Hepatic stellate cell (primary cell): ENCODE data around the gene GPR161.
A peak's percentile ranks its signal among the peaks of the same experiment; 100 is the strongest.

Experiments used
- DNase-seq: peaks from one replicate; pipeline ENCODE4 v3.0.0; 2011; ENCODE audit warnings: low spot score

The GPR161 gene

DNA sequence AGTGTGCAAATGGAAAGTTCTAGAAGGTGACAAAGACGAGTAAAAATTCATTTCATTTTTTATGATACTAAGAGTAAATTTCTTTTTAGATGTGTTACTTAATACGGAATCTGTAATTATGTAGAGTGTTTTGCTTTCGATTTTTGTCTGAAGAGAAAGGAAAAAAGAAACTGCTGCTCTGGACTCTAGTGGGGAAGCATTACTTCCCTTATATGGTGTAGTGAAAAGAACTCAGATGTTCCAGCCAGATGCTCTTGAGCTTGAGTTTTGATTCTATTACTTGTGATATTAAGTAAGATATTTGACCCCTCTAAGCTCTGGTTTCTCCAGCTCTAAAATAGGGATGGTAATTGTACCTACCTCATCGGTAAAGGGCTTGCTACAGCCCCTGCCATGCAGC lies 12.2 kb upstream of the GPR161 start:
- no peak for DNase-seq

DNA sequence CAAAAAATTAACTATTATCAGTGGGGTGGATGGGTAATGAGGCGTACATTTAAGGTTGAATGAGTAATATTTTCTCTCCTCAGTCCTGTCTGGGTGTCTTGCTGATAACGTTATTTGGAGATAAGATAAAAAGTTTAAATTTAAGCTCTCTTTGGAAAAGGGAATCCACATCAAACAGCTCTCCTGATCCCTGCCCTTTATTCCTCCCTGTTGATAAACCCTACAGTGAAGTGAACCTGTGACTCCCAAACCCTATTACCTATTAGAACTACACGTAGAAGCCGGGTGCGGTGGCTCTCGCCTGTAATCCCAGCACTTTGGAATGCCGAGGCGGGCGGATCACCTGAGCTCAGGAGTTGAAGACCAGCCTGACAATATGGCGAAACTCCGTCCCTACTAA lies 9.9 kb upstream of the GPR161 start:
- DNase-seq = no peak

DNA sequence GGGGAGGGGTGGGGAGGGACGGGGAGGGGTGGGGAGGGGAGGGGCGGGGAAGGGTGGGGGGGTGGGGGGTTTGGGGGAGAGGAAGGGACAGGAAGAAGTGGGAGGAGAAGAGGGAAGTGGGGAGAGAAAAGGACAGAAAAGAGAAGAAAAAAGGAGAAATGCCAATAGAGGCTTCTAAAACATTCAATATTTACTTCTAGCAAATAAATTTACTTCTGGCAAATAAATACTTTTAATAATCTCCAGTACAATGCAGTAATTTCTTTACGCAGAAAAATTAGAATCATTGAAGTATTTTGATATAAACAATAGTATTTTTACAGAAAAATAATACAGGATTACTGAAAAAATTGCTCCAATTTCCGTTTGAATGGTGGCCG lies 9.4 kb upstream of the GPR161 start:
- no peak for DNase-seq

- peak; percentile 90 for DNase-seq
These were observed 8.7 kb upstream of the GPR161 start for GRCh38 chr1:168145184-168146159.

- no peak for DNase-seq
These were observed 5.2 kb upstream of the GPR161 start for GRCh38 chr1:168141871-168142385.

- DNase-seq = no peak
These were observed 2.3 kb upstream of the GPR161 start for GRCh38 chr1:168139070-168139469.

GRCh38 chr1:168138134-168138533 lies 1.4 kb upstream of the GPR161 start:
- DNase-seq = no peak

GRCh38 chr1:168137515-168137821 lies 738 bp upstream of the GPR161 start:
- DNase-seq = no peak

DNA sequence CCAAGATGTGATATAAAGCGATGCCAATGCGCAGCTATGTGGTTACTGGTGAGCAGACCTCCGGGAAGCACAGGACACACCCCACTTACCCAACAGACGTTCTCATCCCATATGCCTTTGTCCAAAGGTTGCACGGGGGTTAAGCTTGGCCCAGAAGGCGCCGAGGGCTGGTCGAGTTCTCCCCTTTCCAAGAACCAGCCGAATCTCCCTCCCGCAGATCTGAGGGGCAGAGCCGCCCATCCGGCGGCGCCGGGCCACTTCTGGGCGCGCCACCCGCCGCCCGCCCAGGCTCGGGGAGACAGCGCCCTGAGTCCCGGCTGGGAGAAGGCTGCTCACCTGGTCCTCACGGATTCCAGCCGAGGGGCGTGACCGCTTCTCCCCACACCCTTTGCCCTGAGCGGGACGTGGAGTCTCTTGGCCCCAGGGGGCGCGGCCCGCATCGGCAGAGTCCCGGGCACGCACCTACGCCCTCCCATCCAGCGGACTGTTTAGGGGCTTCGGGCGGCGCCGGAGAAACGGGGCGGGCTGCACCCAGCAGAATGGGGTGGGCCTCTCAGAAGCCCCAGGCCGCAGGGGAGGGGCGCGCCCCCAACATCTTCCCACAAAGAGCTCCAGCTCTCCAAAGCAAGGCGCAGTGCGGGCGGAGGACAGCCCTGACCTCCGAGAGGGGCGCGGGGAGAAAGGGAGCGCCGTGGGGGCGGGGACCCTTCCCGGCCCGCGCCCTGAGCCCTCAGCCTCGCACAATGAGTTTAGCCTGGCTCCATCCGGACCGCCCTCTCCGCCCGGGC lies 615 bp downstream of the GPR161 start:
- DNase-seq = peak; percentile 23

- DNase-seq = no peak
These were observed 1.4 kb downstream of the GPR161 start for GRCh38 chr1:168135116-168135920.

DNA sequence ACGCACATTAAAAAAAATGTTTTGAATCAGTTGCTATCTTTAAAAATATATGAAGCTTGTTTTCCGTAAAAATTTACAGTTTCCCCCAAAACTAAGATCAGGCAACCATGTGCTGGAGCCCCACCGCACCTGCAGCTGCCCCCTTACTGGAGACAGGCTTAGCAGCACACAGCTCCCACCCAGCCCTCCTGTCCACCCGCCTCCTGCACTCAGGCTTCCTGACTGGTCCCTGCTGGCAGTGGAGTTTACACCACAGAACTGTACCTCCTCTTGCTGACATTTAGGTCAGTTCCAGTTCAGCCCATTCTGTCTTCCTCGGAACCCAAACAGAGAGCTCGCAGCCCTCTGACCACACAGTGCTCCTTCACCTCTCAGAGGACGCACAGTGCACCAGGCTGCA lies 2.1 kb downstream of the GPR161 start:
- no peak for DNase-seq

DNA sequence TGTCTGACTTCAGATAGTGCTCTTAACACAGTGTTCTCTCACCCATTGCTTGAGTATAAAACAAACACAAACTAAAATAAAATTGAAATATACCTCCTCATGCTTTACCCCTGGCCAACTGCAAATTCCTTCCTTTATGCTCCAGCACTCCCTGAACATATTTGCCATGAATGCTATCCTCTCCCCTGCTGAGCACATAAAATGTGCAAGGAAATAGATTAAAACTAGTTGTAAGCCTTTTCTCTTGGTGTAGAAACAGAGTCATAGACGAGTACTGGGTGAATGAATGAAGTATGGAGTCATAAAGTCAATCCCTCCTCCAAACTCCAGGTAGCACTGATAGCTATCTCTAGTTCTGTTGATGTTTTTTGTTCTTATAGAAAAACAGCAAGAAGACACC lies 2.6 kb downstream of the GPR161 start:
- DNase-seq = no peak

- no peak for DNase-seq
These were observed 6.8 kb downstream of the GPR161 start for GRCh38 chr1:168129933-168130332.

DNA sequence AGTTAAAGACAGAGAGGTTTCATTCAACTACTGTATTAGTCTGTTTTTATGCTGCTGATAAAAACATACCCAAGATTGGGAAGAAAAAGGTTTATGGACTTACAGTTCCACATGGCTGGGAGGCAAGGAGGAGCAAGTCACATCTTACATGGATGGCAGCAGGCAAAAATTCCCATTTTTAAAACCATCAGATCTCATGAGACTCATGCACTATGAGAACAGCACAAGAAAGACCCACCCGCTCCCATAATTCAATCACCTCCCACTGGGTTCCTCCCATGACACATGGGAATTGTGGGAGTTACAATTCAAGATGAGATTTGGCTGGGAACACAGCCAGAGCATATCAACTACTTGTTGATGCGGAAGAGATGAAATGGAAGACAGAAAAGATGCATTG lies 9.2 kb downstream of the GPR161 start:
- no peak for DNase-seq

DNA sequence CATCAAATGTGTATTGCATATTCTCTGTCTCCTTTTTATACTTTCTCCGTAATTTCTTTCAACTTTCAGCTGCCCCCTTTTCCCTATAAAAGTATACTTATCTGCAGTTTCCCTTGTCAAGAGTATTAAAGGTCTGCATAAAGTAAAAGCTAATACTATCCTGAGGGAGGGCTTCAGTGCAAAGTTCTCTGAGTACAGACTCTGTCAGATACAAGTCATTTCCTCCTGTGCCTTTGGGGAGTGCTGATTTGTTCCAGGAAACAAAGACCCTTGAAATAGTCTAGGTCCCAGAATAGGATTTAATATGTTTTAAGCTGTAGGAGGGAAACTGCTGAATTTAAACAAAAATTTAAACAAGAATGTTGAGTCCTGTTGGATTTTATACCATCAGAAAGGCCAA lies 11.7 kb downstream of the GPR161 start:
- no peak for DNase-seq

- peak; percentile 90 for DNase-seq
These were observed 15.2 kb downstream of the GPR161 start for GRCh38 chr1:168121401-168122011.

DNA sequence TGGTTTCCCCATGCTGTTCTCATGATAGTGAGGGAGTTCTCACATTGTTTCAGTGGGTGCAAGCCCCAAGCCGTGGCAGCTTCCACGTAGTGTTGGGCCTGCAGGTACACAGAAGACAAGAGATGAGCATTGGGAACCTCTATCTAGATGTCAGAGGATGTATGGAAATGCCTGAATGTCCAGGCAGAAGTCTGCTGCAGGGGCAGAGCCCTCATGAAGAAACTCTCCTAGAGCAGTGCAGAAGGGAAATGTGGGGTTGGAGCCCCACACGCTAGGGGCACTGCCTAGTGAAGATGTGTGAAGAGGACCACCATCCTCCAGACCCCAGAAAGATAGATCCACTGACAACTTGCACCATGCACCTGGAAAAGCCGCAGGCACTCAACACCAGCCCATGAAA lies 17.0 kb downstream of the GPR161 start:
- DNase-seq = no peak

DNA sequence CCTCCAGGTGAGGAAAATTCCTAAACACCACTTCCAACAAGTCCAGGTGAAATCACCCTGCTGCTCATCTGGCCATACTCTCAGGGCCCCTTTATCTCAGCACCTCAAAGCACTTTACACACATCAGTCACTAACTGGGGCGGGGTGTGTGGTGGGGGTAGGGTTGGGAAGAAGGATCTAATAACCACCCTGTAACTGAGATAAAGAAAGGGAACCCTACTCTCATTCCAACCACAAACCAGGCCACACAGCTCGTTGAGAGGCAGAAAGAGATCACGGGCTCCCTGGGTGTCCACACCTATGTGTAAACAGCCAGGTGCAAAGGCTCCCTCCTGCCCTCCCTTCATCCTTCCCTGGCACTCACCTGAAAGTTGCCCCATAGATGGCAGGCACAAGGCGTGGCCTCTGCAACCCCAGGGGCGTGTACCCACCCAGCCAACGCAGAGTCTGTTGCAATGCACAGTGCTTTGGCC lies 20.4 kb downstream of the GPR161 start:
- DNase-seq = no peak

DNA sequence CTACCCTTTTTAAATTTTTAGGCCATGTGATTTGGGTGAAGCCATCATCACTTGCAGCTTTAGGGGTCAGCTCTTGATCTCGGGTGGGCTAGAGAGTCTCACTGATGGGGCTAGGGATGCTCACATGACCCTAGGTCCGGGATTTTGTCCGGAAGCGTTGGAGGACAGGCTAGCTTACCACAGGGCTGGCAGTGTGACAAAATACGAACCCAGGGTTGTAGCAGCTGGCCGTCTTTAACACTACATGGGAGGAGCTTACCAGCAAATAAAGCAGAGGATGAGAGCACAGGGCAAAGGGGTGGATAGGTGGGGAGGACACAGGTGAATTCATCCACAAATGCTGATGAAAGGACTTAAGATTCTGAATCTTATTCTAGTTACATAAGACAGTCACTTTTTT lies 21.9 kb downstream of the GPR161 start:
- DNase-seq = no peak

GRCh38 chr1:168112673-168113305 lies 23.9 kb downstream of the GPR161 start:
- DNase-seq = peak; percentile 50

- DNase-seq = no peak
These were observed 25.7 kb downstream of the GPR161 start for GRCh38 chr1:168110896-168111545.
